HFF-Myc (cell line): Measurements from ENCODE around the gene ABAT.

Experiments
- DNase-seq: peaks from one replicate; pipeline ENCODE4 v3.0.0-alpha.2; 2011; ENCODE audit warnings: low read depth; ENCODE audit errors: extremely low read depth
- H3K4me3 ChIP-seq: replicated peaks from 2 replicates; pipeline ENCODE4 v1.5.1; 2011; ENCODE audit warnings: low read depth, mild to moderate bottlenecking, control low read depth, low read length
- CTCF ChIP-seq: IDR thresholded peaks from 2 replicates; pipeline ENCODE4 v1.5.1; 2012; ENCODE audit warnings: mild to moderate bottlenecking, low read depth, low read length, control low read depth; ENCODE audit errors: missing control alignments

The ABAT gene

GRCh38 chr16:8716052-8716451 lies 41.6 kb downstream of the ABAT start:
- no peak for TF ChIP-seq CTCF
- no peak for DNase-seq
- no peak overlapping the region for H3K4me3 ChIP-seq

DNA sequence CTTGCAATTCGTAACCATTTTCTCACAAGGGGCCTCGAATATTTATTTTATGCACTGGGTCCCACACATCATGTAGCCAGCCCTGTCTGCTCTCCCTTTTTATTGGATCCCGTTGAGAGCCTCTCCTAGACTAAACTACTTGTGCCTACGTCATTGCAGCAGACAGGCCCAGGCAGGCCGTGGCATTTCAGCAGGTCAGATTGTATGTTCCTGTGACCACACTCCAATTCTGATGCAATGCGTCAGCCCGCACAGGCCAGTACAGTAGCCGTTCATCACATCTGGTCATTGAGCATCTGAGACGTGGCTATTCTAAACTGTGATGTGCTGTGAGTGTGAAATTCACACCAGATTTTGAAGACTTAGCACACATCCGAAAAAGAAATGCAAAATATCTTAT lies 42.2 kb downstream of the ABAT start:
- no peak for DNase-seq
- no peak for TF ChIP-seq CTCF
- H3K4me3 ChIP-seq: no peak overlapping the region

GRCh38 chr16:8717469-8717868 lies 43.1 kb downstream of the ABAT start:
- no peak for DNase-seq
- no peak for TF ChIP-seq CTCF
- no peak overlapping the region for H3K4me3 ChIP-seq

- H3K4me3 ChIP-seq: no peak overlapping the region
- DNase-seq: no peak
- TF ChIP-seq CTCF: no peak
These were observed 43.5 kb downstream of the ABAT start for GRCh38 chr16:8717892-8718415.

DNA sequence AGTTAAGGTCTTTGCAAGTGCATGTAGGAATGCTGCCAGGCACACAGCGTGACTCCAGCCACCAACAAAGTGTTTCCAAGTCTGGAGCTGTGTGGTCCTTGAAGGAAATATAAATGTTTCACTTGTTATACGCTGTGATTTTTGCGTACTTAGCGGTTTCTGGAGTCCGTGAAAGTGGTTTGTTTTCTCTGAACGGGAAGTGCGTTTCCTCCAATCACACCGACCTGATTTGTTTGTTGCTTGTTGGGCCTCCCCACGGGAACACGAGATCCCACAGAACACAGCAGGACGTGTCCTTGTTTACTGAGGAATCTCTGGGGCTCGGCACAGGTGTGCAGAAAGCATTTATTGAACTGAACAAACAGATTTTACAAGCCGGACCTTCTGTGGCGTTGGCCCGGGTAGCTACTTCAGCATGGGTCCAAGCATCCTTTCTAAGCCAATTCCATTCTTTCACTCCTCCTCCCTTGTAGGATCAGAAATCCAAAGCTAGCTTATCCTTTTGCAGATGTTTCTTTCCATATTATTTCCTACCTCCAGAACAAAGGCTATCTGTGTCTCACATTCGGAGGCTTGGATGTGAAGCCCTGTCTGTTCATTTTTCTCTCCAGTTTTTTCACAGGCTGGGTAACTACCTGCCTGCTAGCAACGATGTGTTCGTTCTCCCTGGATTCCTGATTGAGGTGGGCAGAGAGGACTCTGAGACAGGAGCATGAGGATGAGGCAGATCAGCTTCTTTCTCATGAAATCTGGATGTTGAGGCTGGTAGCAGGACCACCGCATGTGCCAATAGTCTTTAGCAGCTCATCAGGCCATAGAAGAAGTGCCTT lies 44.6 kb downstream of the ABAT start:
- no peak for TF ChIP-seq CTCF
- no peak for DNase-seq
- H3K4me3 ChIP-seq: no peak overlapping the region

GRCh38 chr16:8720080-8720966 lies 45.9 kb downstream of the ABAT start:
- TF ChIP-seq CTCF: no peak
- DNase-seq: no peak
- H3K4me3 ChIP-seq: no peak overlapping the region
